ENCODE results near the gene GSTM5.
"Not testable (repeated sequence)": the region's sequence is repeated elsewhere in the genome, so short reads cannot be mapped to it uniquely, and the experiment has no call there.

The GSTM5 gene

DNA sequence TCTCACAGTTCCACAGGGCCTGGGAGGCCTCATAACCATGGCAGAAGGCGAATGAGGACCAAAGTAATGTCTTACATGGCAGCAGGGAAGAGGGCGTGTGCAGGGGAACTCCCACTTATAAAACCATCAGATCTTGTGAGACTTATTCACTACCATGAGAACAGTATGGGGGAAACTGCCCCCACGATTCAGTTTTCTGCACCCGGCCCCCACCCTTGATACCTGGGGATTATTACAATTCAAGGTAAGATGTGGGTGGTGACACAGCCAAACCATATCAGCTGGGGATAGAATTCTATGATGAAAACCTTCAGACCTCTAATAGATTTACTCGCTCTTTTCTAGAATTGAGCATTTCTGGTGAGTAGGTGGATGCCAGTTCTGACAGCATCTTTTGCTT is 17.7 kb upstream of the GSTM5 start:
- H3K4me3 ChIP-seq = not testable (repeated sequence)

DNA sequence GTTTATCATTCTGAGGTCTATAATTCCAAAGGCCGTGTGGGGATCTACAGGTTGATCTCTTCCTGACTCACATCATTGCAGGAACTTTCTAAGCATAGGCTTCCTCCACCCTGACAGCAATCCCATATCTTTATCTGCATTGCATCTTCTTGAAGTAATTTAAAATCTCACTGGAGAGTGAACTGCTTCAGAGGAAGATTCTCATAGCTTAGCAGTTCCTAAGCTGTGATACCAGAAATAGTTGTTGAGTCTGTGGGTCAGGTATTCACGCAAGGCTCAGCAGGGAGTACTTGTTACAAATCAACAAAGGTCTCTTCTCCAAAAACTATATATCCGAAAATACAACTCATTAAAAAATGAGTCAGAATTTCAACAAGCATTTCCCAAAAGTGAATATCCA is 16.9 kb upstream of the GSTM5 start:
- not testable (repeated sequence) for H3K27ac ChIP-seq, H3K4me3 ChIP-seq

More for the DNA sequence above, 17.7 kb upstream of the GSTM5 start:
- H3K27ac ChIP-seq = not testable (repeated sequence)

DNA sequence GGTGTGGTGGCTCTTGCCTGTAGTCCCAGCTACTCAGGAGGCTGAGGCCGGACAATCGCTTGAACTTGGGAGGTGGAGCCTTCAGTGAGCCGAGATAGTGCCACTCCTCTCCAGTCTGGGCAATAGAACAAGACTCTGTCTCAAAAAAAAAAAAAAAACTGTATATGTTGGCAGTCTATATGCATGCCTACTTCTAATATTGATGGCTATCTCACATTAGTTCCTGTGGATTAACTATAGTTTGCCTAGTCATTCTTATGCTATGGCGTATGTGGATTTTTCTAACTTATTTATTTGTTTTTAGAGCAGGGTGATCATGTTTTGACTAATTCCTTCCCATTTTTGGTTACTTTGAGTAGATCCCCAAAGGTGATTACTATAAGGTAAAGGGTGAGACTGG is 15.0 kb upstream of the GSTM5 start:
- Histone ChIP-seq H3K4me3 (no peak overlapping the region), H3K27ac (no peak overlapping the region)

DNA sequence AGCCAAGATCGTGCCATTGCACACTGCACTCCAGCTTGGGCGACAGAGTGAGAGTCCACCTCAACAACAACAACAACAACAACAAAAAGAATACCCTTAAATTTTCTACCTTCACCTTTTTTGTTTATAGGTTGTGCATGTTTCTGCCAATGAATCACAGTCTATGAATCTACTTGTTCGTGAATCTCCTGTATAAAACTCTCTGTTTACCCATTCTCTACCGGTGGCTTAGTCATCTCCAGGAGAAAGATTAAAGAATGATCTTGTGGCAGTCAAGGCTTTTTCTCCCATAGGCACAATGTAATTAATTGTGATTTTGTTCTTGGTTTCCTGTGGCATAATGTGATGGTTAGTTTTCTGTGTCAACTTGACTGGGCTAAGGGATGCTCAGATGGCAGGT is 14.2 kb upstream of the GSTM5 start:
- peak overlapping the region in 1 of 21 experiments; percentile 37 for H3K27ac ChIP-seq
- not testable (repeated sequence) for H3K4me3 ChIP-seq

DNA sequence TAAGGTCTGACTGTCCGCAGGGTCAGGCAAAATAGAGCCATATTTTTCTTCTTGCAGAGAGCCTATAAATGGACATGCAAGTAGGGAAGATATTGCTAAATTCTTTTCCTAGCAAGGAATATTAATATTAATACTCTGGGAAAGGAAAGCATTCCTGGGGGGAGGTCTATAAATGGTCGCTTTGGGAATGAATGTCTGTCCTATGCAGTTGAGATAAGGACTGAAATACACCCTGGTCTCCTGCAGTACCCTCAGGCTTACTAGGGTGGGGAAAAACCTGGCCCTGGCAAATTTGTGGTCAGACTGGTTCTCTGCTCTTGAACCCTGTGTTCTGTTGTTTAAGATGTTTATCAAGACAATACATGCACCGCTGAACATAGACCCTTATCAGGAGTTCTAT is 9.1 kb upstream of the GSTM5 start:
- H3K27ac ChIP-seq, H3K4me3 ChIP-seq: not testable (repeated sequence)

DNA sequence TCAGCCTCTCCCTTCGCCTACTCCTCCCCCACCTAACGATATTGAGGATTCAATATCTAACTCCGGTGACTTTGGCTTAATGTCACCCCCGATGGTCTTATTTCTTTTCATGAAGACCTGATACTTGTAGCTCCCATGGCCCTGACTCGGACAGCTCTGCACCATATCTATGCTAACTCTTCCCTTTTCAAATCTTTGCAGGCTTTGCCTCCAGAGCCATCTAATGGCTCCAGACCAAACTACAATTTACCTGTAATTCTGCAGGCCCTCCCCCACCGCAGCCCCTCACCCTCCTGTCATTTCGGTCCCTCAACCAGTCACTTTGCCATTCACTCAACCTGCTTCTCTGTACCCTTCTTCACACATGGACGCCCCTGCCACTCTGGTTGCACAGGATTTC is 7.9 kb upstream of the GSTM5 start:
- H3K27ac ChIP-seq = no peak overlapping the region
- H3K4me3 ChIP-seq = no peak overlapping the region

DNA sequence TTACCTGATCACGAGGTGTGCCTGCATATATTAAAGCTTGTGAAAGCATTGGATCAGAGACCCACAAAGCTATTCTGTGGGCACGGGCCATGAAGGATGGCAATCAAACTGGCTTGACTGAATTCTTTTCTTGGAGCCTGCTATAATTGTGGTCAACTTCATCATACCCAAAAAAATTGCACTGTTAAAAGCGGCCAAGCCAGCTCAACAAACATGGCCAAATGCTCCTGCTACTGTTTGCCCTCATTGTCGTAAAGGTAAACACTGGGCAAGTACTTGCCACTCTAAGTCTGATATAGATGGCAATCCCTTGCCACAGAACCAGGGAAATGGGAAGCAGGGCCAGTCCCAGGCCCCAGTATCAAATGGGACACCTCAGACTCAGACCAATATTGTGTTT is 6.6 kb upstream of the GSTM5 start:
- no peak overlapping the region for H3K27ac ChIP-seq

DNA sequence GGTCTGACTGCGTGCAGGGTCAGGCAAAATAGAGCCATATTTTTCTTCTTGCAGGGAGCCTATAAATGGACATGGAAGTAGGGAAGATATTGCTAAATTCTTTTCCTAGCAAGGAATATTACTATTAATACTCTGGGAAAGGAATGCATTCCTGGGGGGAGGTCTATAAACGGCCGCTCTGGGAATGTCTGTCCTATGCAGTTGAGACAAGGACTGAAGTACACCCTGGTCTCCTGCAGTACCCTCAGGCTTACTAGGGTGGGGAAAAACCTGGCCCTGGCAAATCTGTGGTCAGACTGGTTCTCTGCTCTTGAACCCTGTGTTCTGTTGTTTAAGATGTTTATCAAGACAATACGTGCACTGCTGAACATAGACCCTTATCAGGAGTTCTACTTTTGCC is 3.1 kb upstream of the GSTM5 start:
- not testable (repeated sequence) for H3K27ac ChIP-seq

More for the DNA sequence above, 6.6 kb upstream of the GSTM5 start:
- no peak overlapping the region for H3K4me3 ChIP-seq

DNA sequence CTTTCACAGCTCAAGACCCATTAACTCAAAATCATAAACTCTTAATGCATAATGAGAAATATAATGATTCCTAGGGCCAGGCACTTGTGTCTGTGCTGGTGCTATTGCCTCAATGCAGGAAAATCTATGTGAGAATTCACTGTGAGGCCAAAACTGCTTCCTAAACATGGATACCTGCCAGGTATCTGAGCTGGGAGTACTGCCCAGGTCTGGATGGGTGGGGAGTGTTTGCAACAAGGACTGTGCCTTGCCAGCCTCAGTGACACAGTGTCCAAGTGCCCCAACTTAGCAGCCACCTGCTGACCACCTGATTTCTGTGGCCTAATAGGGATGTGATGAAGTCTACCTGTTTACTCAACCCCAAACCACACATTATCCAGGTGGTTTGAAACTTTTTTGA is 2.2 kb upstream of the GSTM5 start:
- H3K4me3 ChIP-seq, H3K27ac ChIP-seq: not testable (repeated sequence)

More for the DNA sequence above, 3.1 kb upstream of the GSTM5 start:
- H3K4me3 ChIP-seq = not testable (repeated sequence)

DNA sequence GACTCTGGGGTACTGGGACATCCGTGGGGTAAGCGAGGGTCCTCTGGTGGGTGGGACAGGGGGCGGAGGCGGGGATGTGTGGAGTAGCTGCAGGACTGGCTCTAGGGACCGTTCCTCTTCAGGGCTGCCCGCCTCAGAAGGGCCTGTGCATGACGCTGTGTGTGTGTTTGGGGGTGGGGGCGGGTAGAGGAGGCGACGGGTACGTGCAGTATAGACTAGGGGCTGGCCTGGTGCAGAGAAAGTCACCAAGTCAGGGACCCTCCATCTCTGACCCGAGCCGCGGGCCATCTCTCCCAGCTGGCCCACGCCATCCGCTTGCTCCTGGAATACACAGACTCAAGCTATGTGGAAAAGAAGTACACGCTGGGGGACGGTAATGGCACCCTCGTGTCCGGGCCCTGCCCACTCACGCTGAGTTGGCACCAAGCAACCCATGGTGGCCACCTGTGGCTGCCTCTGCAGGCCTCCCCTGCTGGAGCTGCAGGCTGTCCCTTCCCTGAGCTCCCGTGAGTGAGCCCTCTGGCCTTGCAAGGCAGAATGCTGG is 342 bp downstream of the GSTM5 start:
- peak overlapping the region in 3 of 21 experiments; percentile 12 to 65 (median 25) for H3K27ac ChIP-seq
- H3K4me3 ChIP-seq = peak overlapping the region in 6 of 7 experiments; percentile 5 to 35 (median 24)

DNA sequence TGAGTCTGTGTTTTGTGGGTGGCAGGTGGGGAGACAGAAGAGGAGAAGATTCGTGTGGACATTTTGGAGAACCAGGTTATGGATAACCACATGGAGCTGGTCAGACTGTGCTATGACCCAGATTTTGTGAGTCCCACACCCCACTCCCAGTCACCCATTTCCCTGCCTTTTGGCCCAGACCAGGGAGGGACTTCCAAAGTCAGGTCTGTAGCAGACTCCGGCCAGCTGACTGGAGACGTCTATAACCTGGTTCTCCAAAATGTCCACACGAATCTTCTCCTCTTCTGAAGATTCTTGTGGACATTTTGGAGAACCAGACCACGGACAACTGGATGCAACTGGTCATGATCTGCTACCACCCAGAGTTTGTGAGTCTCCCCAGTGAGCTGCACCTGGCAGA is 1.6 kb downstream of the GSTM5 start:
- no peak overlapping the region for H3K27ac ChIP-seq
- H3K4me3 ChIP-seq = no peak overlapping the region

DNA sequence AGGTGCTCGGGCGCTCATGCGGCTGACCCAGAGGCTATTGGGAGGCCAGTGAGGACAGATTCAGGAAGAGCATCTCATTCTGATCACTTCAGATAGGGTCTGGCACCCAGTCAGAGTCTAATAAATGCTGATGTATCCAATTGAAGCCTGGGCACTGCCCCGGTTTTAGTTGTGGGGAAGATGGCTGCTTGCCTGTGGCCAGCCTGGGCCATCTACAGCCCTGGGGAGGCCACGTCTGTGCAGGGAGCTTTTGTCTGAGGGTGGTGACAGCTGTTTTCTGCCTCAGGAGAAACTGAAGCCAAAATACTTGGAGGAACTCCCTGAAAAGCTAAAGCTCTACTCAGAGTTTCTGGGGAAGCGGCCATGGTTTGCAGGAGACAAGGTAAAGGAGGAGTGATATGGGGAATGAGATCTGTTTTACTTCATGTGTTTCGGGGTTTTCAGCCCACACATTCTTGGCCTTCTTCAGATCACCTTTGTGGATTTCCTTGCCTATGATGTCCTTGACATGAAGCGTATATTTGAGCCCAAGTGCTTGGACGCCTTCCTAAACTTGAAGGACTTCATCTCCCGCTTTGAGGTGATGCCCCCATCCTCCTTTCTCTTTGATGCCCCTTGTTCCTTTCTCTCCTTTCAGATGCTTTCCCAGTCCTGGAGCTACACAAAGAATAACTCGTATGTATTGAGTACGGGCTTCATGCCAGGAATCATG is 2.8 kb downstream of the GSTM5 start:
- Histone ChIP-seq H3K4me3 (no peak overlapping the region), H3K27ac (no peak overlapping the region)

DNA sequence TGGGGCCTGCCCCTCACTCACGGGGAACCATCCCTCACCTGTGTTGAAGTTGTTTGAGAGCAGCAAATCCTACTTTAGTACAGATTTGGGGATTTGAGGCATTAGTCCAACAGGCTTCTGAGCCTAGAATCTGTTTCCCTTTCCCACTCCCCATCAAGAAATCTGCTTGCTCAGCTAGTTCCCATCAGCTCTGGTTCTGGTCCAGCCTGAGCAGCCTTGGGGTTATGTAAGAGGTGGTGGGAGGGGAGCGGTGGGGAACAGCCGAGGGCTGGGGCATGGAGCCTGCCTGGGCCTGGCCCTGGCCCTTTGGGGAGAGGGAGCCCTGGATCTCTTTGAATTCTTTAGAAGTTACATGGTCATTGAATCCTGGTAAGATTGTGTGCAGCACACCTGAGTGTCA is 4.1 kb downstream of the GSTM5 start:
- H3K27ac ChIP-seq = peak overlapping the region in 8 of 21 experiments; percentile 1 to 71 (median 58)
- no peak overlapping the region for H3K4me3 ChIP-seq

DNA sequence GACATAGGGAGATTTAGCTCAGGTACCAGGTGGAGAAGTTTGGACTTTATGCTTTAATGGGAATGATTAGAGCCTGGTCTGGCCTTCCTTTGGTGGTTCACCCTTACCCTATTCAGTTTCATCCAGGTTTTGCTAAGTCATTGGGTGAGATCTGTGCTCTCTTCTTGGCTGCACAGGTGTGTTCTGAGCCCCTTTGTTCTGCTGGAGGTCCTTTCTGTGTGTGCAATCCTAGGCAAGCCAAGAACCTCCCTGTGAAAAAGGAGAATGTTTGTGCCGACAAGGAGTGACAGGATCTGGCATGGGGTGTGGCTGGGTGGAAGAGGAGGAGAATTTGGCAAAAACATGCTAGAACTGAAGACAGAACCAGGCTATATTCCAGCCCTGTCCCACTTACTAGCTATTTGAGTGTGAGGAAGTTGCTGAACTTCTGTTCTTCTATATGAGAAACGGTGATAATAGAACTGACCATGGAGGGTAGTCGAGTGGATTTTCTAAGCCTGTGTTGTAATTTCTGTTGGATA is 4.6 kb downstream of the GSTM5 start:
- peak overlapping the region in 8 of 21 experiments; percentile 1 to 71 (median 58) for H3K27ac ChIP-seq
- no peak overlapping the region for H3K4me3 ChIP-seq

DNA sequence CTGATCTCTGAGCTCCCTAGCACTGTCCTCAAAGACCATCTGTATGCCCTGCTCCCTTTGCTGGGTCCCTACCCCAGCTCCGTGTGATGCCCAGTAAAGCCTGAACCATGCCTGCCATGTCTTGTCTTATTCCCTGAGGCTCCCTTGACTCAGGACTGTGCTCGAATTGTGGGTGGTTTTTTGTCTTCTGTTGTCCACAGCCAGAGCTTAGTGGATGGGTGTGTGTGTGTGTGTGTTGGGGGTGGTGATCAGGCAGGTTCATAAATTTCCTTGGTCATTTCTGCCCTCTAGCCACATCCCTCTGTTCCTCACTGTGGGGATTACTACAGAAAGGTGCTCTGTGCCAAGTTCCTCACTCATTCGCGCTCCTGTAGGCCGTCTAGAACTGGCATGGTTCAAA is 5.7 kb downstream of the GSTM5 start:
- Histone ChIP-seq H3K4me3 (no peak overlapping the region), H3K27ac (peak overlapping the region in 2 of 21 experiments; percentile 57 to 61)

DNA sequence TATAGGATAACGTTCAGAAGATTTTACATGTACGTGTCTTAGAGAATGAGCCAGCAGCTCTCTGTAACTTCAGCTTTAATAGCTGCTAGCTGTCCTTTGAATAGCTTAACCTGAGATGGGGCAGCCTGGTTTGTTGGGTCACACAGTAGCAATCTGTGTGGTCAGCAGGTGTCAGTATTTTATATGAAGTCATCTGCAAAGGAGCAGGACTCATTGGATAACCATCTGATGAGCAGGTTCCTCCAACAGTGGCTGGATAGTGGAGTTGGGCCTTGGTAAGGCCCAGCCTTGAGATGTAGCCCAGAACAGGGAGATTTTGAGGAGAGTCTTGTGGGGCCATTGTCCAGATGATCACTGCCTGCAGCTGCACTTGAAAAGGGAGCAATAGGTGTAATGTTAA is 6.4 kb downstream of the GSTM5 start:
- peak overlapping the region in 2 of 21 experiments; percentile 10 to 11 for H3K27ac ChIP-seq
- H3K4me3 ChIP-seq = no peak overlapping the region

DNA sequence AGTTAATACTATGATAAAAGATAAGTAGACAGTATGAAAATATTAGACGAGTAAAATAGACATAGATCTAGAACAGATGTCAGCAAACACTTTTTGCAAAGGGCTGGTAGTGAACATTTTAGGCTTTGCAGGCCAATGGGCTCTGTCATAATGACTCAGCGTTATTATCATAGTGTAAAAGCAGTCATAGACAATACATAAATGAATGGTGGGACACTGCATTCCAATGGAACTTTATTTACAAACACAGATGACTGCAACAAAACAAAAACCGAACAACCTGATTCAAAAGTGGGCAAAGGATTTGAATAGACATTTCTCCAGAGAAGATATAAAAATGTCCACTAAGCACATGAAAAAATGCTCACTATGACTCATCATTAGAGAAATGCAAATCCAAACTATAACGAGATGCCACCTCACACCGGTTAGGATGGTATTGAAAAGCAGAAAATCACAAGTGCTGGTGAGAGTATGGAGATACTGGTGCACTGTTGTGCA is 7.3 kb downstream of the GSTM5 start:
- H3K27ac ChIP-seq = no peak overlapping the region
- H3K4me3 ChIP-seq = no peak overlapping the region

DNA sequence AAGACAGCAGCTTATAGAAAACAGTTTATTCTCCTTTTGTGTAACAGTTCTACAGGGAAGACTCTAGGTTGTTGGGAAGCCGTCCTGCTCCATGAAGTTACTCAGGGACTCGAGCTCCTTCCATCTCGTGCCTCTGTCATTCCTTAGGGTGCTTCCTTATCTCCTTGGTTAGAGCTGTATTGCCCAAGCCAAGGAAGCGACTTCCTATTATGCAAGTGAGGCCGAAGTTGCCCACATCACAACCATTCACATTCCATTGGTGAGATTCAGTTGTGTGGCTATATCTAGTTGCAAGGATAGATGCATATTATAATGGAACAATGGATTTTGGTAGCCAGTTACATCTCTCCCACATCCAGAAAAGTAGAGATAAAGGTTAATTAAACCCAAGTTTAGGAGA is 9.0 kb downstream of the GSTM5 start:
- no peak overlapping the region for H3K4me3 ChIP-seq
- no peak overlapping the region for H3K27ac ChIP-seq

DNA sequence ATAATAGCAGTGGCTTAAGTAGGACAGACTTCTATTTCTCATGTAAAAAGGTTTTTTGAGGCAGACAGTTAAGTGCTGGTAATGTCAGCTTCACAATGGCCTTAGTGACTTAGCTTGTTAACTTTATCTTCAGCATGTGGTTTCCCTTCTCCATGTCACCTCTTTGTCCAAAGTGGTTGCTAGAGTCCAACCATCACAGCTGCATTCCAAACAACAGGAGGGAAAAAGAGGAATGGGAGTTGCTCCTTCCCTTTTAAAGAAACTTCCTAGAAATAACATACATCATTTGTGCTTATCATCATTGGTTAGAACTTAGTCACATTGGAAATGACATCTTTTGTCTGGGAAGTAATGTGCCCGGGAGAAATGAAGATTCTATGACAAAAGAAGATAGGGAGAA is 9.9 kb downstream of the GSTM5 start:
- H3K4me3 ChIP-seq = no peak overlapping the region
- no peak overlapping the region for H3K27ac ChIP-seq

DNA sequence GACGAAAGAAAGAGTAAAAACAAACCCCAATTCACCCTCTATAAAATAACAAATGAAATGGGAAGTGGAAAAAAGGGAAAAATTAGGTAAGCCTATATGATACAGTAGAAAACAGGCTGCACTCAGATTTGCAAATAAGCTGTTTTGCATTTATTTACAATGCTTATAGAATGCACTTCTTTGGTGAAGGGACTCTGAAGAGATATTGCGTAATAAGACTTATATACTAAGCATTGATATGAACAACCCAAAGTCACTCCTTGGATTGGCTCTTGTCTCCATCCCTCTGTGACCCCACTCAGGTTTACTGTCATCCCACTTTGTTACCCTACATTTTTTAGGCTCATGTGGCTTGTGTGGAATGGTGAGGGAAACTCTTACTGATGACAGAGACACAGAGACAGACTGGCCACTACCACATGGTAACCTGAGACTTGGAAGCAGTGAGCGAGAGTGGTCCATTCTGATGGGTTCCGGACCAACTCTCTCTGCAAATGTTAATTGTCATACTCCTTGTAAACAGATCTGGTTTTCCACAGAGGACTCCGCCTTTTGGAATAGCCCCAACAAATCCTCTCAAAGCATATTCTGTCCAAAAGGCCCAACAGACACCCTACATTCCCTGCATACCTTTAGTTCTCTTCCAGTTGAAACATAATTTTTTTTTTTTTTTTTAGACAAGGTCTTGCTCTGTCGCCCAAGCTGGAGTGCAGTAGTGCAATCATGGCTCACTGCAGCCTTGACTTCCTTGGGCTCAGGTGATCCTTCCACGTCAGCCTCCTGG is 11.0 kb downstream of the GSTM5 start:
- Histone ChIP-seq H3K4me3 (no peak overlapping the region), H3K27ac (no peak overlapping the region)

DNA sequence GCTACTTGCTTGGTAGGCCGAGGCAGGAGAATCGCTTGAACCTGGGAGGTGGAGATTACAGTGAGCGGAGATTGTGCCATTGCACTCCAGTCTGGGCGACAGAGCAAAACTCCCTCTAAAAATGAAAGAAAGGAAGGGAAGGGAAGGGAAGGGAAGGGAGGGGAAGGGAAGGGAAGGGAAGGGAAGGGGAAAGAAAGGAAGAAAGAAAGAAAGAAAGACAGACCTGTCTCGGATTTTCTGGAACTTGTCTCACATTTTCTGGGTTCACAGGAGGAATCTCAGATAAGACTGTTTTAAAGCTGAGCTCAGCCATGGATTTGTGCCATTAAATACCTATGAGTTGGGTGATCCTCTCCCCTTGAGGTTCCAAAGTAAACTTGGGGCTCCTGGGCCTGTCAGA is 12.9 kb downstream of the GSTM5 start:
- H3K27ac ChIP-seq = no peak overlapping the region
- H3K4me3 ChIP-seq = no peak overlapping the region

Data from skin epidermis (tissue), 12 donors.